ENCODE measurements around the gene CDK19. TPM values are rescaled to one million over a fixed set of nuclear protein-coding genes. Genes with fewer than 3 reads are reported as not detected.

CDK19 gene
- total RNA-seq, 5 donors from 2014 or later (not counting 1 experiment from before 2014, with no cell fraction given): 11.4 to 16.1 (median 14.2) TPM

GRCh38 chr6:110597761-110598160, 217.5 kb downstream of the CDK19 start:
- no peak for DNase-seq
- Mint-ChIP-seq H3K27ac (no peak overlapping the region), H3K4me3 (no peak overlapping the region), H3K4me1 (no peaks in the 10 kb centered on the region), H3K9me3 (peaks cover 0 to 7% (median 0%) of the 10 kb centered on the region in 3 donors), H3K36me3 (peaks cover 16% of the 10 kb centered on the region), H3K27me3 (no peaks in the 10 kb centered on the region)
- Histone ChIP-seq H3K27me3 (replicated peaks in 1 of 2; ENCODE audit: control insufficient read depth in 2 of 2, extremely low read depth in 1 of 2, insufficient read depth in 2 of 2, low read length in 1 of 2) (no peaks in the 10 kb centered on the region), H3K4me3 (ENCODE audit: control insufficient read depth in 1 of 2, extremely low read depth in 1 of 2, low read length in 1 of 2) (no peak overlapping the region), H3K4me1 (ENCODE audit: control insufficient read depth in 1 of 2, extremely low read depth in 1 of 2, insufficient read depth in 2 of 2, low read length in 2 of 2) (no peaks in the 10 kb centered on the region), H3K36me3 (ENCODE audit: control insufficient read depth in 2 of 2, extremely low read depth in 1 of 2, insufficient read depth in 1 of 2, low read length in 1 of 2) (no peaks in the 10 kb centered on the region), H3K27ac (ENCODE audit: low read length) (no peak overlapping the region), H3K9me3 (no peaks in the 10 kb centered on the region)
- 83% methylated on average over 1 of the region's 3 CpGs for WGBS (ENCODE audit: insufficient coverage)
- ChIA-PET POLR2A (no interaction called here), CTCF (no interaction called here)
- no peak for ATAC-seq (replicated peaks in 1 of 4)

GRCh38 chr6:110596354-110596753, 218.9 kb downstream of the CDK19 start:
- CTCF ChIA-PET: no interaction called here
- DNase-seq (no peak), ATAC-seq (replicated peaks in 1 of 4) (no peak)
- no peaks in the 10 kb centered on the region for H3K27me3 ChIP-seq (replicated peaks in 1 of 2; ENCODE audit: control insufficient read depth in 2 of 2, extremely low read depth in 1 of 2, insufficient read depth in 2 of 2, low read length in 1 of 2)
- no CpG with 5 or more reads among the region's 3 CpGs for WGBS (ENCODE audit: insufficient coverage)
- Mint-ChIP-seq H3K27me3 (no peaks in the 10 kb centered on the region), H3K4me1 (no peaks in the 10 kb centered on the region), H3K4me3 (no peak overlapping the region), H3K27ac (no peak overlapping the region), H3K36me3 (peaks cover 16% of the 10 kb centered on the region), H3K9me3 (peaks cover 0 to 7% (median 0%) of the 10 kb centered on the region in 3 donors)
- no peaks in the 10 kb centered on the region for H3K9me3 ChIP-seq
- no peak overlapping the region for H3K4me3 ChIP-seq (ENCODE audit: control insufficient read depth in 1 of 2, extremely low read depth in 1 of 2, low read length in 1 of 2)
- no peaks in the 10 kb centered on the region for H3K4me1 ChIP-seq (ENCODE audit: control insufficient read depth in 1 of 2, extremely low read depth in 1 of 2, insufficient read depth in 2 of 2, low read length in 2 of 2)
- POLR2A ChIA-PET: interaction anchor here in 1 of 2 donors (0.6 kb wide), 1 partner anchor 270 kb away, joined by 3 read pairs; no protein-coding TSS in a partner anchor
- no peak overlapping the region for H3K27ac ChIP-seq (ENCODE audit: low read length)
- no peaks in the 10 kb centered on the region for H3K36me3 ChIP-seq (ENCODE audit: control insufficient read depth in 2 of 2, extremely low read depth in 1 of 2, insufficient read depth in 1 of 2, low read length in 1 of 2)

- WGBS (ENCODE audit: insufficient coverage): 100% methylated on average over 2 of the region's 2 CpGs
- ChIA-PET POLR2A (no interaction called here), CTCF (no interaction called here)
- Mint-ChIP-seq H3K9me3 (peaks cover 0 to 7% (median 0%) of the 10 kb centered on the region in 3 donors), H3K4me3 (no peak overlapping the region), H3K4me1 (peaks cover 0 to 4% (median 0%) of the 10 kb centered on the region in 3 donors), H3K36me3 (peaks cover 10% of the 10 kb centered on the region), H3K27ac (no peak overlapping the region), H3K27me3 (no peaks in the 10 kb centered on the region)
- DNase-seq (no peak), ATAC-seq (replicated peaks in 1 of 4) (no peak)
- H3K4me3 ChIP-seq (ENCODE audit: control insufficient read depth in 1 of 2, extremely low read depth in 1 of 2, low read length in 1 of 2): no peak overlapping the region
- no peak overlapping the region for H3K27ac ChIP-seq (ENCODE audit: low read length)
- no peaks in the 10 kb centered on the region for H3K27me3 ChIP-seq (replicated peaks in 1 of 2; ENCODE audit: control insufficient read depth in 2 of 2, extremely low read depth in 1 of 2, insufficient read depth in 2 of 2, low read length in 1 of 2)
- H3K36me3 ChIP-seq (ENCODE audit: control insufficient read depth in 2 of 2, extremely low read depth in 1 of 2, insufficient read depth in 1 of 2, low read length in 1 of 2): no peaks in the 10 kb centered on the region
- no peaks in the 10 kb centered on the region for H3K9me3 ChIP-seq
- no peaks in the 10 kb centered on the region for H3K4me1 ChIP-seq (ENCODE audit: control insufficient read depth in 1 of 2, extremely low read depth in 1 of 2, insufficient read depth in 2 of 2, low read length in 2 of 2)
Measured at GRCh38 chr6:110595112-110595511, 220.2 kb downstream of the CDK19 start.

DNA sequence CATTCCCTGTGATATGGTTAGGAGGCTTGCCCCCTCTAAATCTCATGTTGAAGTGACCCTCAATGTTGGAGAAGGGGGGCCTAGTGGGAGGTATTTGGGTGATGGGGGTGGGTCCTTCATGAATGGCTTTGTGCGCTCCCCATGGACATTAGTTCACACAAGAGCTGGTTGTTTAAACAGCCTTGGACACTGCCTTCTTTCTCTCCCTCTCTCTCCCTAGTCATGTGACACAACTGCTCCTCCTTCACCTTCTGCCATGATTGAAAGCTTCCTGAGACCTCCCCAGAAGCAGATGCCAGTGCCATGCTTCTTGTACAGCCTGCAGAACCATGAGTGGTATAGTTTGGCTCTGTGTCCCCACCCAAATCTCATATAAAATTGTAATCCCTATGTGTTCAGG, 221.6 kb downstream of the CDK19 start:
- peaks cover 0 to 6% (median 0%) of the 10 kb centered on the region in 3 donors for H3K4me1 Mint-ChIP-seq
- ATAC-seq (replicated peaks in 1 of 4) (no peak), DNase-seq (no peak)
- POLR2A ChIA-PET: no interaction called here
- no CpG with 5 or more reads among the region's 1 CpG for WGBS (ENCODE audit: insufficient coverage)
- Histone ChIP-seq H3K4me1 (ENCODE audit: control insufficient read depth in 1 of 2, extremely low read depth in 1 of 2, insufficient read depth in 2 of 2, low read length in 2 of 2) (no peaks in the 10 kb centered on the region), H3K27me3 (replicated peaks in 1 of 2; ENCODE audit: control insufficient read depth in 2 of 2, extremely low read depth in 1 of 2, insufficient read depth in 2 of 2, low read length in 1 of 2) (no peaks in the 10 kb centered on the region), H3K27ac (ENCODE audit: low read length) (no peak overlapping the region), H3K36me3 (ENCODE audit: control insufficient read depth in 2 of 2, extremely low read depth in 1 of 2, insufficient read depth in 1 of 2, low read length in 1 of 2) (no peaks in the 10 kb centered on the region), H3K4me3 (ENCODE audit: control insufficient read depth in 1 of 2, extremely low read depth in 1 of 2, low read length in 1 of 2) (no peak overlapping the region), H3K9me3 (no peaks in the 10 kb centered on the region)
- no peak overlapping the region for H3K27ac Mint-ChIP-seq
- H3K36me3 Mint-ChIP-seq: peaks cover 3% of the 10 kb centered on the region
- H3K4me3 Mint-ChIP-seq: no peak overlapping the region
- H3K27me3 Mint-ChIP-seq: no peaks in the 10 kb centered on the region
- peaks cover 0 to 4% (median 0%) of the 10 kb centered on the region in 3 donors for H3K9me3 Mint-ChIP-seq
- CTCF ChIA-PET: no interaction called here

DNA sequence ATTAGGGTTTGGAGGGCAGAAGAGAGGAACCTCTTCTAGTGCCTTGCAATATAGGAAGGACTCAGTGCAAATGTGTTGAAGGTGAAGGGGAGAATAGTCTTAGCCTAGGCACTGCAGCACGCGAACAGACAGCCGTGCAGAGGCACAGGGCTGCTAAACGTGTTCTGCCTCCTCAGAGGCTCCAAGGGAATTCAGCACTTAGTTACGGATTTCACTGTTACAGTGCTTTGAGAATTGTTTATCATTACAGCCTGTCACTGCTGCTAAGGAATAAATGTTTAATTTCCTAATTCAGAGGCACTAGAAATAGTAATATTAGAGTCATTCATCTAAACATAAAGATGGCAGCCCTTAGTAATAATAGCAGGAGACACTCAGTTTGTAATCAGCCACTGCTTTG, 222.5 kb downstream of the CDK19 start:
- H3K36me3 Mint-ChIP-seq: peaks cover 3% of the 10 kb centered on the region

GRCh38 chr6:110590821-110591351, 224.4 kb downstream of the CDK19 start:
- ChIA-PET CTCF (no interaction called here), POLR2A (interaction anchor here in 1 of 2 donors (0.6 kb wide), 1 partner anchor 10 kb away, joined by 3 read pairs; no protein-coding TSS in a partner anchor)
- Mint-ChIP-seq H3K27ac (no peak overlapping the region), H3K27me3 (no peaks in the 10 kb centered on the region), H3K4me3 (no peak overlapping the region), H3K9me3 (peaks cover 0 to 4% (median 0%) of the 10 kb centered on the region in 3 donors), H3K36me3 (peaks cover 3% of the 10 kb centered on the region), H3K4me1 (peaks cover 0 to 6% (median 0%) of the 10 kb centered on the region in 3 donors)
- Histone ChIP-seq H3K4me3 (ENCODE audit: control insufficient read depth in 1 of 2, extremely low read depth in 1 of 2, low read length in 1 of 2) (no peak overlapping the region), H3K9me3 (no peaks in the 10 kb centered on the region), H3K27me3 (replicated peaks in 1 of 2; ENCODE audit: control insufficient read depth in 2 of 2, extremely low read depth in 1 of 2, insufficient read depth in 2 of 2, low read length in 1 of 2) (no peaks in the 10 kb centered on the region), H3K4me1 (ENCODE audit: control insufficient read depth in 1 of 2, extremely low read depth in 1 of 2, insufficient read depth in 2 of 2, low read length in 2 of 2) (no peaks in the 10 kb centered on the region), H3K27ac (ENCODE audit: low read length) (no peak overlapping the region), H3K36me3 (ENCODE audit: control insufficient read depth in 2 of 2, extremely low read depth in 1 of 2, insufficient read depth in 1 of 2, low read length in 1 of 2) (no peaks in the 10 kb centered on the region)
- DNase-seq: no peak
- WGBS (ENCODE audit: insufficient coverage): no CpG with 5 or more reads among the region's 3 CpGs
- no peak for ATAC-seq (replicated peaks in 1 of 4)

More for the DNA sequence above, 222.5 kb downstream of the CDK19 start:
- H3K4me3 ChIP-seq (ENCODE audit: control insufficient read depth in 1 of 2, extremely low read depth in 1 of 2, low read length in 1 of 2): no peak overlapping the region
- POLR2A ChIA-PET: no interaction called here
- WGBS (ENCODE audit: insufficient coverage): 100% methylated on average over 4 of the region's 5 CpGs
- ATAC-seq (replicated peaks in 1 of 4) (no peak), DNase-seq (no peak)
- H3K36me3 ChIP-seq (ENCODE audit: control insufficient read depth in 2 of 2, extremely low read depth in 1 of 2, insufficient read depth in 1 of 2, low read length in 1 of 2): no peaks in the 10 kb centered on the region
- H3K27me3 ChIP-seq (replicated peaks in 1 of 2; ENCODE audit: control insufficient read depth in 2 of 2, extremely low read depth in 1 of 2, insufficient read depth in 2 of 2, low read length in 1 of 2): no peaks in the 10 kb centered on the region
- no peaks in the 10 kb centered on the region for H3K4me1 ChIP-seq (ENCODE audit: control insufficient read depth in 1 of 2, extremely low read depth in 1 of 2, insufficient read depth in 2 of 2, low read length in 2 of 2)
- H3K4me3 Mint-ChIP-seq: no peak overlapping the region
- H3K27ac Mint-ChIP-seq: no peak overlapping the region
- CTCF ChIA-PET: no interaction called here
- H3K27ac ChIP-seq (ENCODE audit: low read length): no peak overlapping the region
- peaks cover 0 to 6% (median 0%) of the 10 kb centered on the region in 3 donors for H3K4me1 Mint-ChIP-seq
- no peaks in the 10 kb centered on the region for H3K27me3 Mint-ChIP-seq
- H3K9me3 Mint-ChIP-seq: peaks cover 0 to 4% (median 0%) of the 10 kb centered on the region in 3 donors
- no peaks in the 10 kb centered on the region for H3K9me3 ChIP-seq

Data from T-cell (primary cell).